Parathyroid adenoma (tissue), 2 donors: ENCODE measurements around the gene EGF.
A peak's percentile ranks its signal among the peaks of the same experiment; 100 is the strongest.

Source experiments
- H2AFZ ChIP-seq: fragments of 300-600 bp; sonication (generic); one replicate; pipeline ENCODE4 v1.7.0; 2017; ENCODE audit warnings: antibody characterized with exemption, mild to moderate bottlenecking
- H3K27ac ChIP-seq: fragments of 300-600 bp; sonication (generic); one replicate; pipeline ENCODE4 v1.7.0; 2017
- H3K27me3 ChIP-seq: fragments of 300-600 bp; sonication (generic); one replicate; pipeline ENCODE4 v1.7.0; 2017; ENCODE audit warnings: low read length; ENCODE audit not compliant: control insufficient read depth, insufficient read depth
- H3K36me3 ChIP-seq: fragments of 300-600 bp; sonication (generic); one replicate; pipeline ENCODE4 v1.7.0; 2017; ENCODE audit warnings: low read length; ENCODE audit not compliant: control insufficient read depth, insufficient read depth
- H3K4me1 ChIP-seq: fragments of 300-600 bp; sonication (generic); one replicate; pipeline ENCODE4 v1.7.0; 2017; ENCODE audit warnings: control low read depth
- H3K4me2 ChIP-seq: fragments of 300-600 bp; sonication (generic); one replicate; pipeline ENCODE4 v1.7.0; 2017; ENCODE audit warnings: low read length
- H3K4me3 ChIP-seq: fragments of 300-600 bp; sonication (generic); one replicate; pipeline ENCODE4 v1.7.0; 2017; ENCODE audit warnings: low read depth, low read length
- H3K79me2 ChIP-seq: fragments of 300-600 bp; sonication (generic); one replicate; pipeline ENCODE4 v1.7.0; 2017; ENCODE audit warnings: control low read depth
- H3K9ac ChIP-seq: fragments of 300-600 bp; sonication (generic); one replicate; pipeline ENCODE4 v1.7.0; 2017; ENCODE audit warnings: mild to moderate bottlenecking
- H3K9me3 ChIP-seq: fragments of 300-600 bp; sonication (generic); one replicate; pipeline ENCODE4 v1.7.0; 2017; ENCODE audit warnings: low read length; ENCODE audit not compliant: control insufficient read depth
- TF ChIP-seq, protein P1 (sequence below): fragments of 300-600 bp; sonication (generic); IDR thresholded peaks from one replicate; pipeline ENCODE4 v1.7.0; 2017; ENCODE audit warnings: antibody characterized with exemption, mild to moderate bottlenecking
- donor health status: primary hyperparathyroidism.

Gene EGF

DNA sequence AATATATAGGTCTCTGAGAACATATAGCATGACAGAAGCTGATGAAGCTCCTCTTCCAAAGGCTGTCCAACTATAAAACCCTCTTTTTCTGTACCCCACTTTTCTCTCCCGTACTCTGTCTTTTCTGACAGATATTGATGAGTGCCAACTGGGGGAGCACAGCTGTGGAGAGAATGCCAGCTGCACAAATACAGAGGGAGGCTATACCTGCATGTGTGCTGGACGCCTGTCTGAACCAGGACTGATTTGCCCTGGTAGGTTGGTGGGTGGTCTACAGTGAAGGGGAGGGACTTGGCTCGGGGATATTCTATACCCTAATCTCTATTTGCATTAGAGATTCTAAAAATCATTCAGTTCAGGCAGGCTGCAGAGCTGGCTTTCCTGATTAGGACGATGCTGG is 80.4 kb downstream of the EGF start:
- Histone ChIP-seq H3K4me3 (no peak overlapping the region), H3K79me2 (no peaks in the 10 kb centered on the region), H2AFZ (no peak overlapping the region), H3K4me1 (no peaks in the 10 kb centered on the region), H3K9me3 (no peaks in the 10 kb centered on the region), H3K36me3 (no peaks in the 10 kb centered on the region), H3K9ac (no peak overlapping the region), H3K4me2 (no peak overlapping the region), H3K27ac (no peak overlapping the region), H3K27me3 (peaks cover 4% of the 10 kb centered on the region)
- TF ChIP-seq, protein P1, sequence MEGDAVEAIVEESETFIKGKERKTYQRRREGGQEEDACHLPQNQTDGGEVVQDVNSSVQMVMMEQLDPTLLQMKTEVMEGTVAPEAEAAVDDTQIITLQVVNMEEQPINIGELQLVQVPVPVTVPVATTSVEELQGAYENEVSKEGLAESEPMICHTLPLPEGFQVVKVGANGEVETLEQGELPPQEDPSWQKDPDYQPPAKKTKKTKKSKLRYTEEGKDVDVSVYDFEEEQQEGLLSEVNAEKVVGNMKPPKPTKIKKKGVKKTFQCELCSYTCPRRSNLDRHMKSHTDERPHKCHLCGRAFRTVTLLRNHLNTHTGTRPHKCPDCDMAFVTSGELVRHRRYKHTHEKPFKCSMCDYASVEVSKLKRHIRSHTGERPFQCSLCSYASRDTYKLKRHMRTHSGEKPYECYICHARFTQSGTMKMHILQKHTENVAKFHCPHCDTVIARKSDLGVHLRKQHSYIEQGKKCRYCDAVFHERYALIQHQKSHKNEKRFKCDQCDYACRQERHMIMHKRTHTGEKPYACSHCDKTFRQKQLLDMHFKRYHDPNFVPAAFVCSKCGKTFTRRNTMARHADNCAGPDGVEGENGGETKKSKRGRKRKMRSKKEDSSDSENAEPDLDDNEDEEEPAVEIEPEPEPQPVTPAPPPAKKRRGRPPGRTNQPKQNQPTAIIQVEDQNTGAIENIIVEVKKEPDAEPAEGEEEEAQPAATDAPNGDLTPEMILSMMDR: no peak

GRCh38 chr4:109994415-109994827 is 81.7 kb downstream of the EGF start:
- TF ChIP-seq, protein P1: no peak
- no peak overlapping the region for H3K27ac ChIP-seq

DNA sequence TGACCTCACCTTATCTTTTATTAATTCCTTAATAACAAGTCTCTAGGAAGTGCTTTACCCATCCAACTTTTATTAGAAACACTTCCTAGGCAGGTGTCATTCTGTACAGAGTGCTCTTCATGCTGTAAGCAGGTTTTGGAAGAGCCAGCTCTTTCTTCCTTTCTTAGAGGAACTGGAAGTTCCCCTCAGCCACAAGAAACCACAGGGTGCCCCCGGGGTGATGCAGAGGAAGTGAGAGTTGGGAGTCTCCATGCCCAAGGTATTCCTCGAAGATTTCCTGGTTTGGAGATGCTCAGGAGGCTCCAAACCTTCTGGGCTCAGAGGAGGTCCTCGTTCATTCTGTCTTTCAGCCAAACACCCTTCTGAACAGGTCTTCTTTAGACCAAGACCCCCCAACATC is 83.8 kb downstream of the EGF start:
- H3K9ac ChIP-seq: no peak overlapping the region
- no peaks in the 10 kb centered on the region for H3K9me3 ChIP-seq
- TF ChIP-seq, protein P1: no peak
- no peaks in the 10 kb centered on the region for H3K36me3 ChIP-seq
- no peaks in the 10 kb centered on the region for H3K79me2 ChIP-seq
- no peak overlapping the region for H3K27ac ChIP-seq
- no peaks in the 10 kb centered on the region for H3K27me3 ChIP-seq
- no peaks in the 10 kb centered on the region for H3K4me1 ChIP-seq
- no peak overlapping the region for H3K4me3 ChIP-seq
- no peak overlapping the region for H3K4me2 ChIP-seq
- no peak overlapping the region for H2AFZ ChIP-seq

More at GRCh38 chr4:109994415-109994827, 81.7 kb downstream of the EGF start:
- Histone ChIP-seq H3K79me2 (no peaks in the 10 kb centered on the region), H3K9me3 (no peaks in the 10 kb centered on the region), H3K9ac (no peak overlapping the region), H3K4me1 (no peaks in the 10 kb centered on the region), H3K4me3 (no peak overlapping the region), H3K36me3 (no peaks in the 10 kb centered on the region), H3K27me3 (no peaks in the 10 kb centered on the region), H2AFZ (peak overlapping the region; percentile 42), H3K4me2 (no peak overlapping the region)

DNA sequence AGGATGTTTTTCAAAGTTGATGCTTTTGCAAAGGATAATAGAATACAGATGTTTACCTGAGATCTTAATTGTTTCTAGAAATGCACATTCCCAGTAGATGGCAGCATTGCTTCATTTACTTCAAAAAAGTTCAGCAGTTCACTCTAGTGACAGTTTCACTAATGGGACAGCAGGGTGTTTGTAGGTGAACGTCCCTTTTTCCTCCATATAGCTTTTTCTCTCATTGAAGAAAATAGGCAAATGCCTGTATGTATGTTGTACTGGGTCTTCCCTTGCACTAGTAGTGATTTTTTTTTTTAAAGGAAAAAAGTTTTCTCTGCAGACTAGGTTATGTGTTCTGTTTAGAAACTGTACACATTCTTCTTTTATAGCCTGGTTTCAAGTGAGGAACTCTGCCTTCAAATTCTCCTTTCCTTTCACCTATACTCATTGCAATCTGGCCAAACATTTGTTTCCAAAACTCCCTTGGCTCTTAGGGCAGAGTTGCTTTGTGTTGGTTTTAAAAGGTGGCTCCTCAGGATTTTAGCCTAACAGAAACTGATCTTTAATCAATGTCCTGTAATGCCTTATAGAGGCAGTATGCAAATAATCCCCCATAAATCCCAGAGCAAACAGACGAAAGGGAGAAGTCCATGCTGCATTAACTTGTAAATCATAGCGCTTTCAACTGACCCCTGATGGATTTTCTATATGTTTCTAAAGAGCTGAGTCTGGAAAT is 86.3 kb downstream of the EGF start:
- Histone ChIP-seq H3K27me3 (no peaks in the 10 kb centered on the region), H3K9me3 (no peaks in the 10 kb centered on the region), H3K9ac (no peak overlapping the region), H3K79me2 (no peaks in the 10 kb centered on the region), H3K4me3 (no peak overlapping the region), H3K27ac (no peak overlapping the region), H3K4me1 (no peaks in the 10 kb centered on the region), H3K4me2 (no peak overlapping the region), H2AFZ (no peak overlapping the region), H3K36me3 (no peaks in the 10 kb centered on the region)
- TF ChIP-seq, protein P1: peak; percentile 37

DNA sequence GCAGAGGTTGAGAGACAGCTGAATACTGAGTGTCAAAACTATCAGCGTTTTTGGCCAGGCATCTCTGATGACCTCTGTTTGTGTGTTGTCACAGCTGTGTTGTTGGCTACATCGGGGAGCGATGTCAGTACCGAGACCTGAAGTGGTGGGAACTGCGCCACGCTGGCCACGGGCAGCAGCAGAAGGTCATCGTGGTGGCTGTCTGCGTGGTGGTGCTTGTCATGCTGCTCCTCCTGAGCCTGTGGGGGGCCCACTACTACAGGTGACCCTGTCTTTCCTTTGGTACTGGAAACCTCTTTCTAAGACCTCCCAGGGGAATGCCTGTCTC is 86.9 kb downstream of the EGF start:
- Histone ChIP-seq H3K36me3 (no peaks in the 10 kb centered on the region), H2AFZ (no peak overlapping the region), H3K79me2 (no peaks in the 10 kb centered on the region), H3K9ac (no peak overlapping the region), H3K4me2 (no peak overlapping the region), H3K9me3 (no peaks in the 10 kb centered on the region), H3K4me3 (no peak overlapping the region), H3K27me3 (no peaks in the 10 kb centered on the region), H3K4me1 (no peaks in the 10 kb centered on the region), H3K27ac (no peak overlapping the region)
- TF ChIP-seq, protein P1: no peak
